B cell (primary cell): ENCODE measurements around the gene DIPK1A. TPM values are rescaled to one million over a fixed set of nuclear protein-coding genes. Genes with fewer than 3 reads are reported as not detected.

Source experiments
- ATAC-seq: fragments of 200-7000 bp; cut with Tn5 transposase; one replicate; pipeline ENCODE4 v1.10.0; 2021; ENCODE audit warnings: low read depth, mild to moderate bottlenecking, moderate number of reproducible peaks, moderate library complexity
- CTCF ChIA-PET: fragments of 350-600 bp; sonication (Branson Sonifier 250); formaldehyde crosslinking; loops from one replicate; lab custom pipeline; 2021; ENCODE audit warnings: antibody characterized with exemption, inconsistent platforms; lab: Charles Lee
- POLR2A ChIA-PET: fragments of 350-600 bp; sonication (Branson Sonifier 250); formaldehyde crosslinking; loops from one replicate; lab custom pipeline; 2021; ENCODE audit warnings: antibody characterized with exemption; lab: Charles Lee
- DNase-seq: peaks from one replicate; pipeline ENCODE4 v3.0.0; 2013
- H2AFZ ChIP-seq: 2 replicates; pipeline ENCODE4 v1.6.1; 2012; ENCODE audit warnings: mild to moderate bottlenecking, low read depth, low read length; ENCODE audit not compliant: insufficient read depth, poor library complexity, severe bottlenecking
- H3K27ac ChIP-seq, 2 donors: 1 replicate in 1 of 2; 2 replicates in 1 of 2; pipeline ENCODE4 v1.5.1; 2012 to 2013; ENCODE audit warnings: low read length in 2 of 2, mild to moderate bottlenecking in 2 of 2, moderate library complexity in 1 of 2
- H3K27me3 ChIP-seq, 4 experiments: fragments of 200-600 bp in 1 of 4; sonication (generic) in 1 of 4; replicated peaks in 1 of 4; 1 replicate in 2 of 4; 2 replicates in 2 of 4; pipeline versions ENCODE4 v1.6.1 to v1.7.0; 2013 to 2016; ENCODE audit warnings: low read length in 3 of 4, mild to moderate bottlenecking in 2 of 4, mixed read lengths in 1 of 4, moderate library complexity in 1 of 4; ENCODE audit not compliant: insufficient read depth in 4 of 4, control insufficient read depth in 3 of 4; ENCODE audit errors: control extremely low read depth in 1 of 4
- H3K36me3 ChIP-seq, 2 experiments: replicated peaks in 1 of 2; 1 replicate in 1 of 2; 2 replicates in 1 of 2; pipeline versions ENCODE4 v1.6.1 to v1.7.1; 2013; ENCODE audit warnings: low read length in 1 of 2; ENCODE audit not compliant: insufficient read depth in 2 of 2, control insufficient read depth in 1 of 2; ENCODE audit errors: control extremely low read depth in 1 of 2, extremely low read depth in 1 of 2
- H3K4me1 ChIP-seq, 2 donors: fragments of 200-600 bp in 1 of 2; sonication (generic) in 1 of 2; 1 replicate in 1 of 2; 2 replicates in 1 of 2; pipeline versions ENCODE4 v1.5.1 to v1.6.1; 2013 to 2017; ENCODE audit warnings: low read length in 2 of 2; ENCODE audit not compliant: control insufficient read depth in 2 of 2, insufficient read depth in 2 of 2
- H3K4me2 ChIP-seq: replicated peaks from 2 replicates; pipeline ENCODE3; 2012; ENCODE audit warnings: mild to moderate bottlenecking, low read depth, low read length; ENCODE audit not compliant: poor library complexity, severe bottlenecking
- H3K4me3 ChIP-seq, 5 experiments: fragments of 200-600 bp in 1 of 5; sonication (generic) in 1 of 5; 1 replicate in 3 of 5; 2 replicates in 2 of 5; pipeline versions ENCODE4 v1.5.1 to v1.7.0; 2011 to 2016; ENCODE audit warnings: low read length in 4 of 5, mild to moderate bottlenecking in 4 of 5, low read depth in 2 of 5, control low read depth in 1 of 5, moderate library complexity in 1 of 5; ENCODE audit not compliant: insufficient read depth in 1 of 5; ENCODE audit errors: control extremely low read depth in 1 of 5, extremely low read depth in 1 of 5
- H3K79me2 ChIP-seq: fragments of 200-600 bp; sonication (generic); one replicate; pipeline ENCODE4 v1.6.0; 2016; ENCODE audit warnings: low read length; ENCODE audit not compliant: control insufficient read depth, insufficient read depth
- H3K9ac ChIP-seq: fragments of 200-600 bp; sonication (generic); 2 replicates; pipeline ENCODE4 v1.6.1; 2017; ENCODE audit warnings: mild to moderate bottlenecking, low read length, moderate library complexity
- H3K9me3 ChIP-seq, 3 donors: one replicate each; pipeline versions ENCODE4 v1.6.1 to v1.7.1; 2013; ENCODE audit warnings: low read length in 2 of 3; ENCODE audit not compliant: control insufficient read depth in 2 of 3, insufficient read depth in 1 of 3; ENCODE audit errors: control extremely low read depth in 1 of 3
- H4K20me1 ChIP-seq: 2 replicates; pipeline ENCODE4 v1.6.0; 2012; ENCODE audit warnings: mild to moderate bottlenecking, low read length; ENCODE audit not compliant: insufficient read depth, control insufficient read depth, poor library complexity, severe bottlenecking
- H3K27ac Mint-ChIP-seq: one replicate; pipeline ENCODE4 v1.8.0; 2021; ENCODE audit warnings: mixed read lengths
- H3K27me3 Mint-ChIP-seq: one replicate; pipeline ENCODE4 v1.8.0; 2021; ENCODE audit warnings: mixed read lengths
- H3K4me1 Mint-ChIP-seq: one replicate; pipeline ENCODE4 v1.8.0; 2021; ENCODE audit warnings: mixed read lengths
- H3K4me3 Mint-ChIP-seq: one replicate; pipeline ENCODE4 v1.8.0; 2021; ENCODE audit warnings: mixed read lengths
- H3K9me3 Mint-ChIP-seq: one replicate; pipeline ENCODE4 v1.8.0; 2022; ENCODE audit warnings: mixed read lengths; ENCODE audit not compliant: insufficient read depth
- CTCF ChIP-seq: fragments of 200-600 bp; IDR thresholded peaks from one replicate; pipeline ENCODE4 v1.8.0; 2022; ENCODE audit warnings: antibody characterized with exemption, mild to moderate bottlenecking
- EZH2 ChIP-seq: IDR thresholded peaks from 2 replicates; pipeline ENCODE4 v1.6.1; 2012; ENCODE audit warnings: borderline replicate concordance, low read depth, mild to moderate bottlenecking, moderate library complexity, low read length; ENCODE audit not compliant: insufficient read depth, poor library complexity, severe bottlenecking
- WGBS: methylation state at CpG from one replicate; pipeline ENCODE4 v1.1.5; 2013; ENCODE audit warnings: missing lambda C conversion rate; ENCODE audit not compliant: insufficient coverage; 5-methylcytosine and 5-hydroxymethylcytosine counted together
- intact Hi-C: fragments of 100-400 bp; cut with micrococcal nuclease; formaldehyde crosslinking; loops from one replicate; pipeline ENCODE4 v1.10.0; 2022
- polyA plus RNA-seq: library from polyadenylated mRNA; depleted of rRNA; stranded (reverse); fragments of >200 nt; gene quantifications from 2 replicates; pipeline ENCODE4 v1.2.3, GENCODE V29; 2012
- total RNA-seq, 2 donors: library from RNA; stranded (reverse); fragments of 120-200 nt in 1 of 2; gene quantifications; 1 replicate in 1 of 2; 2 replicates in 1 of 2; pipeline versions ENCODE4 v1.2.3 to v1.2.4, GENCODE V29; 2013 to 2022

DIPK1A gene
- total and polyA plus RNA-seq, 2 donors (not counting 1 experiment from before 2014, with no cell fraction given) = 10.7 to 22.7 TPM

- DNase-seq = no peak
- TF ChIP-seq EZH2 (no peak), CTCF (no peak)
- ChIA-PET POLR2A (interaction anchor here (0.5 to 1.2 kb wide), 3 partner anchors 20 to 201 kb away, joined by 3 read pairs; no protein-coding TSS in a partner anchor), CTCF (interaction anchor here (1.2 to 4.1 kb wide), 5 partner anchors 14 to 65 kb away, joined by 3 to 17 read pairs (median 7); partner anchors contain the start of gene DIPK1A)
- Histone ChIP-seq H3K4me2 (peak overlapping the region; percentile 58), H3K4me3 (peak overlapping the region in 2 of 5 experiments; percentile 8 to 29), H3K9ac (peak overlapping the region; percentile 29), H3K36me3 (peaks cover 2 to 3% of the 10 kb centered on the region in 2 experiments), H3K4me1 (peaks cover 55 to 80% of the 10 kb centered on the region in 2 donors), H3K27me3 (no peaks in the 10 kb centered on the region), H4K20me1 (peaks cover 20% of the 10 kb centered on the region), H2AFZ (peak overlapping the region; percentile 56), H3K79me2 (peaks cover 96% of the 10 kb centered on the region), H3K9me3 (no peaks in the 10 kb centered on the region), H3K27ac (peak overlapping the region; percentile 57 to 82)
- no peaks in the 10 kb centered on the region for H3K9me3 Mint-ChIP-seq
- peaks cover 73% of the 10 kb centered on the region for H3K4me1 Mint-ChIP-seq
- H3K27ac Mint-ChIP-seq = peak overlapping the region; percentile 86
- H3K27me3 Mint-ChIP-seq = no peaks in the 10 kb centered on the region
- intact Hi-C loops = loop anchor here (5.0 kb wide), 1 partner anchor 42 kb away; no protein-coding TSS in a partner anchor
- peak overlapping the region; percentile 75 for H3K4me3 Mint-ChIP-seq
- WGBS = 43% methylated on average over 1 of the region's 1 CpG
- peak; percentile 43 for ATAC-seq
These were observed 31.8 kb downstream of the DIPK1A start for GRCh38 chr1:92929461-92929860.

GRCh38 chr1:92927870-92928269 lies 33.4 kb downstream of the DIPK1A start:
- no peaks in the 10 kb centered on the region for H3K9me3 ChIP-seq
- H4K20me1 ChIP-seq = peaks cover 4% of the 10 kb centered on the region
- H3K4me1 ChIP-seq = peaks cover 47 to 66% of the 10 kb centered on the region in 2 donors
- Mint-ChIP-seq H3K4me1 (peaks cover 67% of the 10 kb centered on the region), H3K27me3 (no peaks in the 10 kb centered on the region), H3K27ac (peak overlapping the region; percentile 42), H3K9me3 (no peaks in the 10 kb centered on the region), H3K4me3 (no peak overlapping the region)
- TF ChIP-seq CTCF (no peak), EZH2 (no peak)
- H3K36me3 ChIP-seq = peaks cover 3% of the 10 kb centered on the region in 2 experiments
- H3K27me3 ChIP-seq = no peaks in the 10 kb centered on the region
- no peak for DNase-seq
- ChIA-PET CTCF (interaction anchor here (1.1 to 4.1 kb wide), 3 partner anchors 11 to 66 kb away, joined by 3 to 17 read pairs (median 8); no protein-coding TSS in a partner anchor), POLR2A (no interaction called here)
- peak overlapping the region in 1 of 2 donors; percentile 82 for H3K27ac ChIP-seq
- ATAC-seq = no peak
- H3K79me2 ChIP-seq = peaks cover 95% of the 10 kb centered on the region
- H3K9ac ChIP-seq = no peak overlapping the region
- peak overlapping the region; percentile 39 for H3K4me2 ChIP-seq
- intact Hi-C loops = loop anchor here (5.0 kb wide), 1 partner anchor 41 kb away; no protein-coding TSS in a partner anchor
- no peak overlapping the region for H3K4me3 ChIP-seq
- H2AFZ ChIP-seq = no peak overlapping the region
